KMS-11 (cell line): Measurements from ENCODE around the gene KCNC4.

ENCODE experiments used
- H2AFZ ChIP-seq: fragments of 200-600 bp; sonication (generic); 2 replicates; pipeline ENCODE4 v1.6.1; 2016; ENCODE audit warnings: antibody characterized with exemption, mixed run types, low read depth
- H3K27ac ChIP-seq: fragments of 200-600 bp; sonication (generic); 2 replicates; pipeline ENCODE4 v1.6.1; 2016; ENCODE audit warnings: mild to moderate bottlenecking, mixed run types
- H3K27me3 ChIP-seq: fragments of 200-600 bp; sonication (generic); 2 replicates; pipeline ENCODE4 v1.6.1; 2017; ENCODE audit warnings: mild to moderate bottlenecking, low read depth, mixed run types, moderate library complexity; ENCODE audit not compliant: insufficient read depth
- H3K36me3 ChIP-seq: fragments of 200-600 bp; sonication (generic); 2 replicates; pipeline ENCODE4 v1.6.1; 2017; ENCODE audit warnings: mild to moderate bottlenecking, mixed run types; ENCODE audit not compliant: insufficient read depth
- H3K4me1 ChIP-seq: fragments of 200-600 bp; sonication (generic); 2 replicates; pipeline ENCODE4 v1.6.1; 2016; ENCODE audit warnings: mild to moderate bottlenecking, low read depth, mixed run types; ENCODE audit not compliant: poor library complexity, severe bottlenecking
- H3K4me2 ChIP-seq: fragments of 200-600 bp; sonication (generic); 2 replicates; pipeline ENCODE4 v1.7.0; 2016; ENCODE audit warnings: mild to moderate bottlenecking, mixed run types
- H3K4me3 ChIP-seq: fragments of 200-600 bp; sonication (generic); IDR thresholded peaks from 2 replicates; pipeline ENCODE4 v1.6.1; 2017; ENCODE audit warnings: low read depth, low read length, mixed read lengths; ENCODE audit not compliant: insufficient read depth
- H3K79me2 ChIP-seq: fragments of 200-600 bp; sonication (generic); 2 replicates; pipeline ENCODE4 v1.6.1; 2016; ENCODE audit warnings: low read depth, mixed run types; ENCODE audit not compliant: insufficient read depth
- H3K9ac ChIP-seq: fragments of 200-600 bp; sonication (generic); 2 replicates; pipeline ENCODE4 v1.6.1; 2016; ENCODE audit warnings: mild to moderate bottlenecking, mixed run types
- H4K20me1 ChIP-seq: fragments of 200-600 bp; sonication (generic); 2 replicates; pipeline ENCODE4 v1.6.1; 2016; ENCODE audit warnings: mild to moderate bottlenecking, mixed run types; ENCODE audit not compliant: insufficient read depth
- CTCF ChIP-seq: fragments of 200-600 bp; sonication (generic); conservative IDR thresholded peaks from 2 replicates; pipeline ENCODE4 v1.6.1; 2017; ENCODE audit warnings: low read depth, mild to moderate bottlenecking, antibody characterized with exemption, low read length, moderate library complexity, mixed read lengths

Gene KCNC4

GRCh38 chr1:110228381-110228780 lies 18.3 kb downstream of the KCNC4 start:
- Histone ChIP-seq H4K20me1 (no peaks in the 10 kb centered on the region), H3K4me2 (no peak overlapping the region), H3K4me3 (no peak overlapping the region), H3K4me1 (no peaks in the 10 kb centered on the region), H3K36me3 (no peaks in the 10 kb centered on the region), H3K27ac (no peak overlapping the region), H3K9ac (no peak overlapping the region), H2AFZ (no peak overlapping the region), H3K27me3 (no peaks in the 10 kb centered on the region), H3K79me2 (no peaks in the 10 kb centered on the region)
- TF ChIP-seq CTCF, result no peak

GRCh38 chr1:110228869-110229268 lies 18.8 kb downstream of the KCNC4 start:
- no peak overlapping the region for H3K27ac ChIP-seq
- no peak overlapping the region for H3K4me2 ChIP-seq
- no peaks in the 10 kb centered on the region for H3K4me1 ChIP-seq
- no peaks in the 10 kb centered on the region for H3K27me3 ChIP-seq
- no peak overlapping the region for H2AFZ ChIP-seq
- H3K9ac ChIP-seq, result no peak overlapping the region
- no peaks in the 10 kb centered on the region for H3K36me3 ChIP-seq
- H4K20me1 ChIP-seq, result no peaks in the 10 kb centered on the region
- no peaks in the 10 kb centered on the region for H3K79me2 ChIP-seq
- no peak overlapping the region for H3K4me3 ChIP-seq
- no peak for TF ChIP-seq CTCF

- Histone ChIP-seq H3K4me3 (no peak overlapping the region), H3K36me3 (no peaks in the 10 kb centered on the region), H3K4me1 (no peaks in the 10 kb centered on the region), H2AFZ (no peak overlapping the region), H3K79me2 (no peaks in the 10 kb centered on the region), H3K27ac (no peak overlapping the region), H3K27me3 (no peaks in the 10 kb centered on the region), H3K9ac (no peak overlapping the region), H4K20me1 (no peaks in the 10 kb centered on the region), H3K4me2 (no peak overlapping the region)
- TF ChIP-seq CTCF, result no peak
Measured at GRCh38 chr1:110229348-110230001, 19.4 kb downstream of the KCNC4 start.

GRCh38 chr1:110230381-110231199 lies 20.5 kb downstream of the KCNC4 start:
- no peaks in the 10 kb centered on the region for H3K79me2 ChIP-seq
- H3K36me3 ChIP-seq, result no peaks in the 10 kb centered on the region
- TF ChIP-seq CTCF, result no peak
- H3K9ac ChIP-seq, result no peak overlapping the region
- H3K27ac ChIP-seq, result no peak overlapping the region
- H3K4me1 ChIP-seq, result no peaks in the 10 kb centered on the region
- no peaks in the 10 kb centered on the region for H4K20me1 ChIP-seq
- H2AFZ ChIP-seq, result no peak overlapping the region
- H3K4me3 ChIP-seq, result no peak overlapping the region
- no peaks in the 10 kb centered on the region for H3K27me3 ChIP-seq
- no peak overlapping the region for H3K4me2 ChIP-seq
